NCI-H2029 (cell line): Measurements from ENCODE around the gene SLC25A6.
"Not testable (repeated sequence)": the region's sequence is repeated elsewhere in the genome, so short reads cannot be mapped to it uniquely, and the experiment has no call there.

Source experiments
- DNase-seq: peaks from one replicate; lab custom pipeline; 2025; lab: John Stamatoyannopoulos, UW

SLC25A6 gene

DNA sequence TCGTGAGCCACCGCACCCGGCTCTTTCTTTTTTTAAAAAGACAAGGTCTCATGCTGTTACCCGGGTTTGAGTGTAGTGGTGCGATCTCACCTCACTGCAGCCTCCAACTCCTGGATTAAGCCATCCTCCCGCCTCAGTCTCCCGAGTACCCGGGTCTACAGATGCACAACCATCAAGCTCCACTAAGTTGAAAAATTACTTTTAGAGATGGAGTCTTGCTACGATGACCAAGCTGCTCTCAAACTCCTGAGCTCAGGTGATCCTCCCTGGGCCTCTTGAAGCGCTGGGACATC is 2.0 kb downstream of the SLC25A6 start:
- DNase-seq: no peak

DNA sequence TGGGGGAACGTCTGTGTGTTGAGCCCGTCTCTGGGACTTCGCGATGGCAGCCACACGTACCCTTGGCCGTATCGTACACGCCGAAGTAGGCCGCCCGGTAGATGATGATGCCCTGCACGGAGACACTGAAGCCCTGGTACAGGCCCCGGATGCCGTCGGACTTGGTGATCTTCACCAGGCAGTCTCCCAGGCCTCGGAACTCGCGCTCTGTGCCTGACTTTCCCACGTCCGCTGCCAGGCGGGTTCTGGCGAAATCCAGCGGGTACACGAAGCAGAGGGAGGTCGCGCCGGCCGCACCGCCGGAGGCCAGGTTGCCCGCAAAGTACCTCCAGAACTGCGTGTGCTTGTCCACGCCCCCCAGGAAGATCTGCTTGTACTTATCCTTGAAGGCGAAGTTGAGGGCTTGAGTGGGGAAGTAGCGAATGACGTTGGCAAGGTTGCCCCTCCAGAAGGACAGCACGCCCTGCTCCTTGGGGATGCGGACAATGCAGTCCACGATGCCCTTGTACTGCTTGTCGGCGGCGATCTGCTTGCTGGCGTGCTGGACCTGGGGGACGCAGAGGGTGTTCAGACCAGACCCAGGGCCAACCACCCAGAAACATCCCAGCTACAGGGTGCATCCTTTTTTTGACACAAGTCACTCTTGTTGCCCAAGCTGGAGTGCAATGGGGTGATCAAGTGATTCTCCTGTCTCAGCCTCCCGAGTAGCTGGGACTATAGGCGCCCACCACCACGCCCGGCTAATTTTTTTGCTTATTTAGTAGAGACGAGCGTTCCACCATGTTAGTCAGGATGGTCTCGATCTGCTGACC is 2.5 kb downstream of the SLC25A6 start:
- no peak for DNase-seq

DNA sequence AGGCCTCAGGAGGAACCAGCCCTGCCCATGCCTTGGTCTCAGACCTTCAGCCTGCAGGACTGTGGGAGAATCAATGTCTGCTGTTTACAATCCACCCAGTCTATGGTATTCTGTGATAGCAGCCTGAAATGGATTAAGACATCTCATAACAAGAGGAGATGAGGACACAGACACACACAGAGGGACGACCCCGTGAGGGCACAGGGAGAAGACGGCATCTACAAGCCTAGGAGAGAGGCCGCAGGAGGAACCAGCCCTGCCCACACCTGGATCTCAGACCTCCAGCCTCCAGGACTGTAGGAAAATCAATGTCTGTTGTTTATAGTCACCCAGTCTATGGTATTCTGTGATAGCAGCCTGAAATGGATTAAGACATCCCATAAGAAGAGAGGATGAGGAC is 3.3 kb downstream of the SLC25A6 start:
- no peak for DNase-seq

DNA sequence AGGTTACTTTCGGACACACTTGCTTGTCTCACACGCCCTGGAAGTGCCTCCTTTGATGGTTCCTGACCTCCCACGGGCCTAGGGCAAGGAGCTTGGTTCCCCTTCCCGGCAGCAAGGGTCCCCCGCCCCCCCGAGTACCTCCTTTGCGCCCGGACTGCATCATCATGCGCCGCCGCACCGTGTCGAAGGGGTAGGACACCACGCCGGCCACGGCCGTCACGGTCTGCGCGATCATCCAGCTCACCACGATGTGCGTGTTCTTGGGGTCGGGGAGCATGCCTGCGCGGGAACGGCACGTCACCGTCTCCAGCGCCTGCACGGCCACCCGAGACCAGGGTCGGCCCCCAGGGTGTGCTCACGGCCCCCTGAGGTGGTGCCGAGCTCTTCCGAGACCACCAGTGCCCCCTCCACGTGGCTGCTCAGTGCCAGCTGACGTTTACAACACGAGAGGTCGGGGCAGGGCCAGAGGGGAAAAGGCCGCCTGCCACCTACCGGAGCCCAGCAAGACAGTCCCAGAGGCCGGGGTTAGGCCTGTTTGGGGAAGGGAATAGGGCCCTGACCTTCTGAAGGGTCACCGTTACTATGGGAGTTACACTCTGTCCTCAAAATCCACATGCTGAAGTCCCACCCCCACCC is 4.7 kb downstream of the SLC25A6 start:
- no peak for DNase-seq

DNA sequence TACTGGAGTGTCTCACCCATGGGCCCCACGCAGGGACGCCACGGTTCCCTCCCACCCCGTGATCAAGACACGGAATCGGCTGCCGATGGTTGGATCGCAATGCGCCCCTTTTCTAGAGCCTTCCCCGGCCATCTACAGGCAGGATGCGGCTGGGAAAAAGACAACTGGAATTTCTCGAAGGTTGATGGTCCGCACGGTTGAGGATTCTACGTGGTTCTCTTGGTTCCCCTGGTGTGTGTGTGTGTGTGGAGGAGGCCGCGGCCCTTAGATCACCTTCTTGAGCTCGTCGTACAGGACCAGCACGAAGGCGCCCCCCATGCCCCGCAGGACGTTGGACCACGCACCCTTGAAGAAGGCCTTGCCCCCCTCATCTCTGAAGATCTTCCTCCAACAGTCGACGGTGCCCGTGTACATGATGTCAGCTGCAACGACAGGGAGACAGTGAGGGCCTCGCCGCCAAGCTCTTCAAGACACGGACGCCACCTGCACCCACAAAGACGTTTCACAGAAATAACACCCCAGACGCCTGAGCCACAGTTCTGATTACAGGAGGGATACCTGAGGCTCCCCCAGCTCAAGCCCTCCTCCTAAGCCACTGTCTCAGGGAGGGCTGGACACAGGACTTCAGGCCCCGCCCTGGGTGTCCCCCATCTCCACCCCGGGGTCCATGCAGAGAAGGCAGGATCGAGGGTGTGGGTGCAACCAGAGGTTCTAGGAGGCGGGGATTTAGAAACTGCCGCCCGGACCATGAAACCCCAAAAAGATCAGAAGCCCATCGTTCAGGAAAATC is 5.4 kb downstream of the SLC25A6 start:
- DNase-seq: no peak

DNA sequence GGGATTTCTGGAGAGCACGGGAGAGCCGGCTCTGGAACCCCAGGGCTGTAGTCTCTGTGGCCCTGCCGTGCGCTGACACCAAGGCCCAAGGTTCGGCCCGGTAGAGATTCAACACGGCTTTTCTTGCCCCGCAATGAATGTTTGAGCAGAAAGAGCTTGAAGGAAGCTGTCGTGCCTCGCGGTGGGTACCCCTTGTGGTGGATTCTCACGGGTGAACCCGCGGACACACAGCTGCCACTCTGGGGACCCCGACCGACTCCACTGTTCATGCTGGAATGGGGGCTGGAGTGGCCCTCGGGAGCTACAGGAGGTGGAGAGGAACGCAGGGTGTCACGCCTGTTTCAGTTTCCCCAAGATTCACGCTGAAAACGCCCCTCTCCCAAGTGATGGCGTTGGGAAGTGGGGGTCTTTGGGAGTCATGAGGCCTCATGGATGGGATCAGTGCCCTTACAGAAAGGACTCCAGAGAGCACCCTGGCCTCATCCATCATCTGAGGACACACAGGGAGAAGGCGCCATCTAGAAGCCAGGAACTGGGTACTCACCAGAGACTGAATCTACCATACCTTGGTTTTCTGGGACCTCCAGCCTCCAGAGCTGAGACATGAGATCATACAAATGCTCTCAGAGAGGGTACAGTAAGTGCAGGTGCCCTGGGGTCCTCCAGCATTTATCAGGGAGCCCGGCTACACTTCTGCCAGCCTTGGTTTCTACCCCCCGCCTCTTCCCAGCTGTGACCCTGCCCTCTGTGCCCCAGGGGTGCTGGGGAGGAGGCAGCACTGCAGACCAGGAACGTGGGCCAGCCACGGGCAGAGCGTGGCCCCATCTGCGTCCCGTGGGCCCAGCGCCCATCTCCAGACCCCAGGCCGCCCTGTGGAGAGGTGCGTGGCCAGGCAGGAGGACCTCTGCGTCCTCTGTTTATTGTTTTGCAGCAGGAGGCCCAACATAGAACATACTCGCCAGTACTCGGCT is 6.4 kb downstream of the SLC25A6 start:
- DNase-seq: no peak

DNA sequence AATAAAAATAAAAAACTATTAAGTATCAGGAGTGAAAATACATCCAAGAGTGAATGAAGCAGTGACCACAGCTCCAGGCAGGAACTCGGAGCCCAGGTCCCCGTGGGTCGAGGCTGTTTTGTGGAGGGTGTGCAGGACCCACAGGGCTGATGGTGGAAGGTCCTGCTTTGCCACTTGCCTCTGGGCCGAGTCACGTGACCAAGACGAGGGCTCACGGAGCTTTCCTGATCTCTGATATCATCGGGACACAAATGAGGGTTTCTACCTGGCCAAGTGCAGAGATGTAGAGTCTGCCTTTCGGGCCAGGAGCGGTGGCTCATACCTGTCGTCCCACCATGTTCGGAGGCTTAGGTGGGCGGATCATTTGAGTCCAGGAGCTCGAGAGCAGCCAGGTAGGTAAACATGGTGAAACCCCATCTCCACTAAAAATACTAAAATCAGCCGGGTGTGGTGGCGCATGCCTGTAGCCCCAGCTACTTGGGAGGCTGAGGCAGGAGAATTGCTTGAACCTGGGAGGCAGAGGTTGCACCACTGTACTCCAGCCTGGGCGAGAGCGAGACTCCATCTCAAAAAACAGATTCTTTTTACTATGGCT is 7.2 kb downstream of the SLC25A6 start:
- DNase-seq: no peak

DNA sequence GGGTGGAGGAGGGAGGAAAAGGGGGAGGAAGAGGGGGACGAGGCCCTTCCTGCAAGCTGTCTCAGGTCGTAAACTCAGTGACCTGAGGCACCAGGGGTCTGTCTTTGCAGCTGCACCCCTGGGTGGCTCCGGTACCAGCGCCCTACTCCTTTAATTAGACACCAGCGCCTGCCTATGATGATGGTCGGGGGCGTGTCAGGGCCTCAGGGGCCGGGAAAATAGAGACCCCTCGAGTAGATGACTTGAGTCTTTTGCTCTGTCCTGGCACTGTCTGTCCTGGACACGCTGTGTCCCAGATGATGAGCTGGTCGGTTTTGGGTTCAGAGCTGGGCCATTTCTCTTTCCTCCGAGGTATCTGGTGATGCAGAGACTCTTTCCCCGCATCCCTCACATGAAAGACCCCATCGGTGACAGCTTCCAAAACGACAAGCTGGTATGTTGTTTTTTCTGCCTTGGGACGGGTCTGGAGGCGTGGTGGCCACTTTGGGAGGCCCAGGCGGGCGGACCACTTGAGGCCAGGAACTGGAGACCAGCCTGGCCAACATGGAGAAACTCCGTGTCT is 11.2 kb downstream of the SLC25A6 start:
- DNase-seq: no peak

DNA sequence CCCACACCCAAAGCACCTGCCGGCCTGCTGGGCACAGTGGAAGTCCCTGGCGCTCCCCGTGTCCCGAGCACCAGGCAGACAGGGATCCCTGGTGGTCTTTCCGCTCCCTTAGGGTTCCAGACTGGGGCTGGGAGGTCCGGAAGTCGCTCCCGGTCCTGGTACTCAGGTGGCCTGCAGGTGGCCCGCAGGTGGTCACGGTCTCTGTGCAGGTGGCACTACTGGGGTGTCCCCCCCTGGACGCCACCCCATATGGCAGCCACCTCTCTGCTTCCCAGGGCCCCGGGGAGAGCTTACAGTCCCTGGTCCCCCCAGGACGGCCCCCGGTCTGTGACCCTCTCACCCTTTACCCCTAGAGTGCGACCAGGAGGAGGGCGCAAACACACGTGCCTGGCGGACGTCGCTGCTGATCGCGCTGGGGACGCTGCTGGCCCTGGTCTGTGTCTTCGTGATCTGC is 13.6 kb downstream of the SLC25A6 start:
- no peak for DNase-seq

DNA sequence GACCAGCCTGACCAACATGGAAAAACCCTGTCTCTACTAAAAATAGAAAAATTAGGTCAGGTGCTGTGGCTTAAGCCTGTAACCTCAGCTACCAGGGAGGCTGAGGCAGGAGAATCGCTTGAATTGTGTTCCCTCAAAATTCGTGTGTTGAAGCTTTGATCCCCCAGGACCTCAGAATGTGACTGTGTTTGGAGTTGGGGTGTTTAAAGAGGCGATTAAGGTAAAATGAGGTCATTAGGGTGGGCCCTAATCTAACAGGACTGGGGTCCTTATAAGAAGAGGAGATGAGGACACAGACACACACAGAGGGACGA is 23.6 kb downstream of the SLC25A6 start:
- DNase-seq: no peak

DNA sequence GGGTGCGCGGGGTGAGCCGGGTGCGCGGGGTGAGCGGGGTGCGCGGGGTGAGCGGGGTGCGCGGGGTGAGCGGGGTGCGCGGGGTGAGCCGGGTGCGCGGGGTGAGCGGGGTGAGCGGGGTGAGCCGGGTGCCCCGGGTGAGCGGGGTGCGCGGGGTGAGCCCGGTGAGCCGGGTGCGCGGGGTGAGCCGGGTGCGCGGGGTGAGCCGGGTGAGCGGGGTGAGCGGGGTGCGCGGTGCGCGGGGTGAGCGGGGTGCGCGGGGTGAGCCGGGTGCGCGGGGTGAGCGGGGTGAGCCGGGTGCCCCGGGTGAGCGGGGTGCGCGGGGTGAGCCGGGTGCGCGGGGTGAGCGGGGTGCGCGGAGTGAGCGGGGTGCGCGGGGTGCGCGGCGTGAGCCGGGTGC is 25.6 kb downstream of the SLC25A6 start:
- not testable (repeated sequence) for DNase-seq

DNA sequence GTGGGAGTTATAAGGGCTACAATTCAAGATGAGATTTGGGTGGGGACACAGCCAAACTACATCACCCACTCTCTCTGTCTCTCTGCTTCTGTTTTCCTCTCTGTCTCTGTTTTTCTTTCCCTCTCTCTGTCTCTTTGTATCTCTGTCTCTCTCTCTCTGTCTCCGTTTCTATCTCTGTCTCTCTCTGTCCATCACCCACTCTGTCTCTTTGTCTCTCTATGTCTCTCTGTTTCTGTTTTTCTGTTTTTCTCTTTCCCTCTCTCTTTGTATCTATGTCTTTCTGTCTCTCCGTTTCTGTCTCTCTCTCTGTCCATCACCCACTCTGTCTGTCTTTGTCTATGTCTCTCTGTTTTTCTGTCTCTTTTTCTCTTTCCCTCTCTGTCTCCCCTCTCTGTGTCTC is 30.0 kb downstream of the SLC25A6 start:
- DNase-seq: no peak

DNA sequence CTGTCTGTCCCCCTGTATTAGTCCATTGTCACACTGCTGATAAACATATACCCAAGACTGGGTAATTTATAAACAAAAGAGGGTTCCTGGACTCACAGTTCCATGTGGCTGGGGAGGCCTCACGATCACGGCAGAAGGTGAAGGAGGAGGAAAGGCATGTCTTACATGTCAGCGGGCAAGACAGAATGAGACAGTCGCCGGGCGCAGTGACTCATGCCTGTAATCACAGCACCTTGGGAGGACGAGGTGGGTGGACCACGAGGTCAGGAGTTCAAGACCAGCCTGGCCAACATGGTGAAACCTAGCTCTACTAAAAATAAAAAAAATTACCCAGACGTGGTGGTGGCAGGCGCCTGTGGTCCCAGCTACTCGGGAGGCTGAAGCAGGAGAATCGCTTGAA is 30.6 kb downstream of the SLC25A6 start:
- no peak for DNase-seq

DNA sequence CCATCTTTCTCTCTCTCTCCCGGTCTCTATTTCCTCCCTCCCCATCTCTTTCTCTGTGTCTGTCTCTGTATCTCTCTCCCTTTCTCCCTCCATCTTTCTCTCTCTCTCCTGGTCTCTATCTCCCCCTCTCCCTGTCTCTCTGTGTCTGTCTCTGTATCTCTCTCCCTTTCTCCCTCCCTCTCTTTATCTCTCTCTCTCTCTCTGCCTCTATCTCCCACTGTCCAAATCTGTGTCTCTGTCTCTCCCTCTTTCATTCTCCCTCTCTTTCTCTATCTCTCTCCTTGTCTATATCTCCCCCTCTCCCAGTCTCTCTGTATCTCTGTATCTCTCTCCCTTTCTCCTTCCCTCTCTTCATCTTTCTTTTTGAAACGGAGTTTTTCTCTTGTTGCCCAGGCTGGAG is 31.7 kb downstream of the SLC25A6 start:
- DNase-seq: no peak

DNA sequence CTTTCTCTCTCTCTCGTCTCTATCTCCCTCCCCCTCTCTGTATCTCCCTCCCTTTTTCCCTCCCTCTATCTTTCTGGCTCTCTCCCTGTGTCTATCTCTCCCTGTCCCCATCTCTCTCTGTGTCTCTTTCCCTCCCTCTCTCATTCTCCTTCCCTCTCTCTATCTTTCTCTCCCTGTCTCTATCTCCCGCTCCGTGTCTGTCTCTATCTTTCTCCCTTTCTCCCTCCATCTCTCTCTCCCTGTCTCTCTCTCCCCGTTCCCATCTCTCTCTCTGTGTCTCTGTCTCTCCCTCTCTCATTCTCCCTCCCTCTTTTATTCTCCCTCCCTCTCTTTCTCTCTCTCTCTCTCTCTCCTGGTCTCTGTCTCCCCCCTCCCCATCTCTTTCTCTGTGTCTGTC is 32.4 kb downstream of the SLC25A6 start:
- no peak for DNase-seq

DNA sequence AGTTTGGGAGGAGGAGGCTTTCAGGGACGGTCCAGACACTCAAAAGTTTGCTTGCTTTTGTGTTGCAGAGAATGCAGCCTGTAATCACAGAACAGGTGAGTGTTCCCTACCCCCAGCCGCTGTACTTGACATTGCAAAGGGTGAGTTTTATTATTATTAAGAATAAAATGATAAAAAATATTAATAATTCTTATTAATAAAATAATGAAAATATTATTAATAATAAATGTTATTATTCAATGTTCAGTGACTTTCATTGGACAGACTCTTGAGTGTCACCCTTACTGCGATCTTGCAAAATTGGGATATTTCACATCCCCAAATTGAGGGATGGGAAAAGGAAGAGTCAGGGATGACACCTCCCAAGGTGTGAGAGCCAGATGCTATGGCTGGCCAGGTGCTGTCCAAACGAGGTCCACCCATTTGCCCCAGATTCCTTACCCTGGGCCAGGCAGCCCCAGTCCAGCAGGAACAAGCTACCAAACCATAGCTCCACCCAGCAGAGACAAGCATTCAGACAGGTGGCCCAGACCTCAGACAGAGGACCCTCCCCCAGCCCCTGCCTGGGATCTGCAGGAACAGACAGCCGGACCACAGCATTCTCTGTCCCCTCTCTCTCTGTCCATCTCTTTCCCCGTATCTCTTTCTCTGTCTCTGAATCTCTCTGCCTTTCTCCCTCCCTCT is 33.0 kb downstream of the SLC25A6 start:
- no peak for DNase-seq

DNA sequence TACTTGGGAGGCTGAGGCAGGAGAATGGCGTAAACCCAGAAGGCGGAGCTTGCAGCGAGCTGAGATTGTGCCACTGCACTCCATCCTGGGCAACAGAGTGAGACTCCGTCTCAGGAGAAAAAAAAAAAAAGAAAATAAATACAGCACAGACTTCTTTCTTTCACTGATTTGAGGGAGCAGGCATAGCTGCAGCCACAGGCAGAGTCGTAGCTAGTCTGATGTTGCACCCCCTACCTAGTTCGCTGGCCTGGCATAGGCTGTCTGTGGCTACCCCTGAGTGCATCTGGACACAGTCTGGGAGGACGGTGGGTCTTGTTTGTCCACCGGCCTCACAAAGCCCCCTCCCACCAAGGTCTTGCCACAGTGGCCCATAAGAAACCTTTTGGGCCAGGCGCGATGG is 33.9 kb downstream of the SLC25A6 start:
- DNase-seq: no peak

DNA sequence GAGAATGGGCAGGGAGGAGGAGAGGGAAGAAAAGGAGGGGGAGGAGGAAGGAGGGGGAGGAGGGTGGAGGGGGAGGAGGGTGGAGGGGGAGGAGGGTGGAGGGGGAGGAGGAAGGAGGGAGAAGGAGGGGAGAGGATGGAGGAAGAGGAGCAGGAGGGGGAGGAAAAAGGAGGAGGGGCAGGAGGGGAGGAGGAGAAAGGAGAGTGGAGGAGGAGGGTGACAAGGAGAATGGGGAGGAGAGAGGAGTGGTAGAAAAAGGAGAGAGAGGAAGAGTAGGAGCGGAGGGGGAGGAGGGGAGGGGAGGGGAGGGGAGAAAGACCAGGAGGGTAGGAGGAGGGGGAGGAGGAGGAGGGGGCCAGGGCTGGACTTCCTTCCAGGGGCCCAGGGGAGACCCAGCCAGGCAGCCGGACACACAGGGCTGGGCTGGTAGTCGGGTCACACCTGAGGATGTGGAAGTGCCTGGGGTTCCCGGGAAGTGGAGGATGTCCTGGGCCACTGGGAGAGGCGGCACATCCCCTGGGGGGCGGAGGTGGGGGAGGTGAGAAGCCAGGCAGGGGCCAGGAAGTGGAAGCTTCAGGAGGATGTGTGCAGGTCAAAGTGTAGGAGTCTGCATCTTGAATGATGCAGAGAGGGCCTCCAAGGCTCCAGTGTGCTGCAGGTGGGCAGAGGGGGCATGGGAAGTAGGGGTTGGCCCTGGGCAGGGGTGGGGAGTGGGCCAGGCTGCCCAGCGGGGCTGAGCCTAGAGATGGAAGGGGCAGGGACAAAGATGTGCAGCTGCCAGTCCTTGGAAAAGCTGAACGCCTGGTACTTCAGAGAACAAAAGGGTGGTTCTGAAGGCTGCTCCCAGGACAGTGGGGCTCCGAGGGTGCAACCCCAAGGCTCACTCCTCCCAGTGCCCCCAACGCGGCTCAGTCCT is 36.5 kb downstream of the SLC25A6 start:
- DNase-seq: no peak
